ENCODE measurements around the gene L3MBTL4. TPM values are rescaled to one million over a fixed set of nuclear protein-coding genes. Genes with fewer than 3 reads are reported as not detected.

The L3MBTL4 gene
- total RNA-seq, 1 experiment from 2014 or later = not detected

GRCh38 chr18:6327485-6327884 is 87.2 kb downstream of the L3MBTL4 start:
- Histone ChIP-seq H3K79me2 (ENCODE audit: low read depth) (no peaks in the 10 kb centered on the region), H3K4me1 (replicated peaks; ENCODE audit: insufficient read depth) (no peaks in the 10 kb centered on the region), H3K9me2 (ENCODE audit: insufficient read depth) (no peaks in the 10 kb centered on the region), H4K20me1 (ENCODE audit: insufficient read depth) (no peaks in the 10 kb centered on the region), H3K27me3 (ENCODE audit: insufficient read depth, low read depth) (no peaks in the 10 kb centered on the region), H3K4me2 (no peak overlapping the region), H2AFZ (no peak overlapping the region), H3K27ac (no peak overlapping the region), H3F3A (ENCODE audit: insufficient read depth, low read depth) (no peaks in the 10 kb centered on the region), H3K4me3 (no peak overlapping the region), H3K36me3 (ENCODE audit: low read depth) (no peaks in the 10 kb centered on the region), H3K9me3 (ENCODE audit: insufficient read depth, low read depth) (no peaks in the 10 kb centered on the region)
- DNase-seq = no peak
- ChIA-PET POLR2A (ENCODE audit: unreplicated experiment) (no interaction called here), CTCF (no interaction called here)
- intact Hi-C loops (cut with micrococcal nuclease; ENCODE audit: unreplicated experiment) = no loop called here
- TF ChIP-seq EZH2 (IDR thresholded peaks at IDR 0.05; ENCODE audit: low read depth) (no peak), CTCF (conservative IDR thresholded peaks at IDR 0.05) (no peak)
- BruUV-seq (replicated peaks) = no TSS peak

- Histone ChIP-seq H3K4me2 (no peak overlapping the region), H3K9me3 (ENCODE audit: insufficient read depth, low read depth) (no peaks in the 10 kb centered on the region), H3F3A (ENCODE audit: insufficient read depth, low read depth) (no peaks in the 10 kb centered on the region), H3K27me3 (ENCODE audit: insufficient read depth, low read depth) (no peaks in the 10 kb centered on the region), H3K4me1 (replicated peaks; ENCODE audit: insufficient read depth) (no peaks in the 10 kb centered on the region), H3K27ac (no peak overlapping the region), H4K20me1 (ENCODE audit: insufficient read depth) (no peaks in the 10 kb centered on the region), H3K36me3 (ENCODE audit: low read depth) (no peaks in the 10 kb centered on the region), H3K9me2 (ENCODE audit: insufficient read depth) (no peaks in the 10 kb centered on the region), H3K4me3 (no peak overlapping the region), H2AFZ (no peak overlapping the region), H3K79me2 (ENCODE audit: low read depth) (no peaks in the 10 kb centered on the region)
- BruUV-seq (replicated peaks) = no TSS peak
- DNase-seq = no peak
- POLR2A ChIA-PET (ENCODE audit: unreplicated experiment) = no interaction called here
- intact Hi-C loops (cut with micrococcal nuclease; ENCODE audit: unreplicated experiment) = no loop called here
- TF ChIP-seq CTCF (conservative IDR thresholded peaks at IDR 0.05) (no peak), EZH2 (IDR thresholded peaks at IDR 0.05; ENCODE audit: low read depth) (no peak)
- CTCF ChIA-PET = no interaction called here
These were observed 88.1 kb downstream of the L3MBTL4 start for GRCh38 chr18:6326566-6326965.

- Histone ChIP-seq H3K27ac (no peak overlapping the region), H3K4me1 (replicated peaks; ENCODE audit: insufficient read depth) (no peaks in the 10 kb centered on the region), H3F3A (ENCODE audit: insufficient read depth, low read depth) (no peaks in the 10 kb centered on the region), H3K79me2 (ENCODE audit: low read depth) (no peaks in the 10 kb centered on the region), H3K36me3 (ENCODE audit: low read depth) (no peaks in the 10 kb centered on the region), H3K9me2 (ENCODE audit: insufficient read depth) (no peaks in the 10 kb centered on the region), H3K4me3 (no peak overlapping the region), H2AFZ (no peak overlapping the region), H3K4me2 (no peak overlapping the region), H4K20me1 (ENCODE audit: insufficient read depth) (no peaks in the 10 kb centered on the region), H3K9me3 (ENCODE audit: insufficient read depth, low read depth) (no peaks in the 10 kb centered on the region), H3K27me3 (ENCODE audit: insufficient read depth, low read depth) (no peaks in the 10 kb centered on the region)
- ChIA-PET CTCF (no interaction called here), POLR2A (ENCODE audit: unreplicated experiment) (no interaction called here)
- intact Hi-C loops (cut with micrococcal nuclease; ENCODE audit: unreplicated experiment) = no loop called here
- no TSS peak for BruUV-seq (replicated peaks)
- TF ChIP-seq EZH2 (IDR thresholded peaks at IDR 0.05; ENCODE audit: low read depth) = no peak
- TF ChIP-seq CTCF (conservative IDR thresholded peaks at IDR 0.05) = no peak
- DNase-seq = no peak
These were observed 91.3 kb downstream of the L3MBTL4 start for GRCh38 chr18:6323319-6323889.
